Measurements from ENCODE around the gene GNAO1.

The GNAO1 gene

DNA sequence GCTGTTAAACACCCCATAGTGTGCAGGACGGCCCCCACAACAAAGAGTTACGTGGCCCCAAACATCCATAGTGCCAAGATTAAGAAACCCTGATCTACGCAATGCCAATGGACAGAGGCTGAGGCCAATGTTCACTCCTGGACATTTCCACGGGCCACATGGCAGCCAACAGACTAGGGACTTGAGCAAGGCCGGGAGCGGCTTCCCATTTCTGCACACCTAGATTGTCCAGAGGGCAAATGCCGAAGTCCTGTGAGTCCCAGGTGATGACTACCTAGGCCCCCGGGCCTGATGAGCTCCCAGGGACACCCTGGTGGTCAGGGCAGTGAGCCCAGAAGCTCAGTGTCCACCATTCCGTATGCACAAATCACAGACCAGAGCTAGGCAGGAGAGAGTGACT, 138.6 kb downstream of the GNAO1 start:
- no peak for DNase-seq (ENCODE audit: low read depth in 2 of 2, low spot score in 1 of 2)

DNA sequence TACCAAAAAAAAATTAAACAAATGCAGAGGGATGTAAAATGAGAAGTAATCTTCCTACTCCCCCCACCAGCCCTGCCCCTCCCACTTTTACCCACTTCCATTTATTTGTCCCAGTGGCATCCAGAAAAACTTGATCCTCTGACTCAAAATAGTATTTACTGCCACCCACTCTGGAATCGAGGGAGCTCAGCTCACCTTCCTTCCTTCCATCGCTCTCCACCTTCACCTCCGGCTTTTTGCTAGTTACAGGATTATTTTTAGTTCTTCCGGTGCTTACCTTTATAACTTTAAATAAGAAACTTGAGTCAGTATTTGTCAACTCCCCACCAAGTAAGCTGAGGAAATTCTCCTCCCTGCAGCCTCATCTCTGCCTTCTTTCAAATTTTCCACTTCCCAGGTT, 139.2 kb downstream of the GNAO1 start:
- no peak for DNase-seq (ENCODE audit: low read depth in 2 of 2, low spot score in 1 of 2)

DNA sequence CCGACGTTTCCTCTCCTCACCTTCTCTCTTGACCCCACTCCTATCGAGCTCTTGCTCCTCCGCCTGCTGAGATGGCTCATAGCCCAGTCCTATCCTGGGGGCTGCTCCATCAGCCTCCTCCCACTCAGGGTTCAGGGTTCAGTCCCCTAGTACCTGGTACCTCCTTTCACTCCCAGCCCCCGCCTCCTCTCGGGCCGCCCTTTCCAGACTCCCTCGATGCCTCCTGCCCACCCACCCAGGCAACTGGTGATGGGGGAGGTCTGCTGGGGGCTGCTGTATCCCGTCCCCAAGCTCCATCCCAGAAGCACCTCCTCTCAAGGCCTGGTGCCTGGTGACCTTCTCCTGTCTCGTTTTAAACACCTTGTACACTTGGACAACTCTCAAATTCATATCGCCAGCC, 140.1 kb downstream of the GNAO1 start:
- DNase-seq (ENCODE audit: low read depth in 2 of 2, low spot score in 1 of 2): no peak

DNA sequence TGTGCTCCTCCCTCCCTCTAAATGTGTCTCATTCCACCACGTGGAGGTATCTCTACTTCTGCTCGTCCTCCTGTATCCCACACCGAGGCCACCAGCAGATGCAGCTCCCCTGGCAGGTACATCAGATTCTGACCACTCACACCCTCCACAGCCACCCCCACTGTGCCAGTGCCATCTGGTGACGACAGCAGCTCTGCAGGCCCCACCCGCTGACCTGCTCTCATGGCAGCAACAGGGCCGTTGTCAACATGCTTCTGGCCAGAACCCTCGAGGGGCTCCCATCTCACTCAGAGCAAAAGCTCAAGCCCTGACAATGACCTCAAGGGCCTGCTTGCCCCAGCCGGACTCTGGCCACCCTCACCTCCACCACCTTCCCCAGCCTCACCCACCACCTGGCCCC, 140.6 kb downstream of the GNAO1 start:
- no peak for DNase-seq (ENCODE audit: low read depth in 2 of 2, low spot score in 1 of 2)

DNA sequence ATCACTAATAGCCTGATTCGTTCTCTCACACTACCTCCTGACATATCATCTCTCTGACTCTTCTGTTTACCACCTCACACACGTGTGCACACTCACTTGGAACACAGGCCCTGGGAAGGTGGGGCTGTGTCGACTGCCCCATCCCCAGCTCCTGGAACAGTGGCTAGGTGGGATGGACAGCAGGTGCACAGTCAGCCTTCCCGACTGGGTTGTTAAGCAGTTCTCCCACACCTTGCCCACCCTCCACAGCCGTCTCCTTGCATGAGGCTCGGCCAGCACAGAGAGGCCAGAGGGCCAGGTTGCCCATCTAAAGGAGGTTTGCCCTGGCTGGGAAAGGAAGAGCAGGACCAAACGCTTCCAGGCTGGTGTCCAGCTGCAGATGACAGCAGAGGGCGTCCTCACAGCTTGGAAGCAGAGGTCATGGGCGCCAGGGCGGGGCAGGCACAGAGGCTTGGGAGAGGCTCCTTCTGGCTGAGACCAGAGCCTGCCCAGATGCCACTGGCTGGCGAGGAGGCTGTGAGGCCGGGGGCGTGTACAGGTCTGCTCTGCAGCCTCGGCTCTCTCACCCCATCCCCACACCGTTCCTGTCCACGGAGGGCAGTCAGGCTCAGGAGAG, 141.3 kb downstream of the GNAO1 start:
- no peak for DNase-seq (ENCODE audit: low read depth in 2 of 2, low spot score in 1 of 2)

DNA sequence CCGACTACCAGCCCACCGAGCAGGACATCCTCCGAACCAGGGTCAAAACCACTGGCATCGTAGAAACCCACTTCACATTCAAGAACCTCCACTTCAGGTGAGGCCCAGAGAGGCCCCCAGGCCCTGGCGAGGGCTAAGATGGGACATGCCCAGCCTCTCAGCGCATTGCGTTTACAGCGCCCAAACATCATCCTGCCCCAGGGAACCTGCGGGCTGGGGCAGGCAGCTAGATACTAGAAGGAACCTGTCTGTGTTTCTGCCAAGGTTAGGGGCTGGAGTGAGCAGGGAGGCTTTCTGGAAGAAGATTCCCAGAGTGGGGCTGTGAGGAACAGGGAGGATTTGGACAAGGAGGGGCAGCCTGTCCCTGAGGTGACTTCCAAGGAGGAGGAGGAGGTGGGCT, 143.5 kb downstream of the GNAO1 start:
- DNase-seq (ENCODE audit: low read depth in 2 of 2, low spot score in 1 of 2): no peak

DNA sequence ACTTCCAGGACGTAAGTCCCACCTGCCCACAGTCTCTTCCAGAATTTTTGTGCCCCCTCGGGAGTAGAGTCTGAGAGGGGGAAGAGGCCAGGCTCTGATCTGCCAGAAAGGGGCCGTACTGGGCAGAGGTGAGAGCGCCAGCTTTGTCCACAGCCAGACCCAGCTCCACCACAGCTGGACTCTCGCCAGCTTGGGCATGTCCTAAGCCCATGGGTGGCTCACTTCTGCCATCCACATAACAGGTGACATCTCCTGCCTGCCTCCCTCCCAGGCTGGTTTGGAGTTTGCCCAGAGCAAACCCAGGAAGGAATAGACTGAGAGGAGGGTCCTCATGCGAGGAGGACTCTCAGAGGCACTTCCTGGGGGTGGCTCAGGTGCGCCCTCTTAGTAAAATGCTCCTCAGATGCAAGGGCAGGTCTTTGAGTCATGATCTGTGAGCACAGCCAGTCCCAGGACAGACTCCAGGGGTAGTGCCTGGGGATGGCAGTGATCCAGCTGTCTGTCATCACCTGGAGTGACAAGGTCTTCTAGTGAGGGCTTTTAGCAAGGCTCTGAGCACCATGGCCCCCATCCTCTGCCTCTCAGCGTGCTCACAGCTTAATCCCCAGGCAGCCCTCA, 144.9 kb downstream of the GNAO1 start:
- no peak for DNase-seq (ENCODE audit: low read depth in 2 of 2, low spot score in 1 of 2)

DNA sequence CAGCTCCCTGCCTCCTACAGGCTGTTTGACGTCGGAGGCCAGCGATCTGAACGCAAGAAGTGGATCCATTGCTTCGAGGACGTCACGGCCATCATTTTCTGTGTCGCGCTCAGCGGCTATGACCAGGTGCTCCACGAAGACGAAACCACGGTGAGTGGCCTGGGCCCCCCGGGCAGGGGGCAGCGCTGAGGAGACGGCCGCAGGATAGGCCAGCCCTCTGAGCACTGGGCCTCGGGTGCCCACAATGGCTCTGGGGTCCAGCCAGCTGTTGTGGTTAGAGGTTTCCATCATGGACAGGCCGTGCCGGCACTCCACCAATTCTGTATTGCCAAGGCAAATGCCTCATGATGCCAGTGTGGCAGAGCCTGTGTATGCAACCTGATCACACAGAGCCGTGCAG, 145.4 kb downstream of the GNAO1 start:
- no peak for DNase-seq (ENCODE audit: low read depth in 2 of 2, low spot score in 1 of 2)

DNA sequence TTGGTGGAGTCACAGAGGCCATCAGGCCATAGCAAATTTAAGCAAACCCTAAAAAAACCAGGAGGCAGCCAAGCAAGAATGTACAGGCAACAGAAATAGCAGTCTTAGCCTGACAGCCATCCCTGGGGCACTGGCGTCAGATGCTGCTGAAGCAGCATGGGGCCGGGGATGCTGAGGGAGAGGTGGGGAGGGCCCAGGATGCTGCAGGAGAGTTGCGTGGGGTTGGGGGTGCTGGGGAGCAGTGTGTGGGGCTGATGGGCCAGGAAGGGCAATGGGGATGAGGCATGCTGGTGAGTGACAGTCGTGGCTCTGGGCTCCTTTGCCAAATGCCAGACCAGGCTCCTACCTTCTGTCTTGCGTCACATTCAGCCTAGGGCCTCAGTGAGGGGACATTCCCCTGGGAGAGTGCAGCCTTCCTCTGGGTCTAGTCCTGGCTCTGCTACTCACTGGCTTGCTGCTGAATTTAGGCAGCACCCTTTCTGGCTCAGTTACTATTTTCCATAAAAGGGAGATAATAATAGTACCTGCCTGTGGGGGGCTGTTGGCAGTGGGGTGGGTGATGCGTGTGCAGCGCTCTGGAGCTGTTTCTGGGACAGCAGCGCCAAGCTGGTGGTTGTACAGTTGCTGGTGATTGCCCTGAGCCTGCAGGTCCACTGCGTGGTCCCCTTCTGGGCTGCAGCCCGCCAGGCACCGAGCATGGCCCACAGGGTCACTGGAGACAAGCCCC, 146.0 kb downstream of the GNAO1 start:
- no peak for DNase-seq (ENCODE audit: low read depth in 2 of 2, low spot score in 1 of 2)

DNA sequence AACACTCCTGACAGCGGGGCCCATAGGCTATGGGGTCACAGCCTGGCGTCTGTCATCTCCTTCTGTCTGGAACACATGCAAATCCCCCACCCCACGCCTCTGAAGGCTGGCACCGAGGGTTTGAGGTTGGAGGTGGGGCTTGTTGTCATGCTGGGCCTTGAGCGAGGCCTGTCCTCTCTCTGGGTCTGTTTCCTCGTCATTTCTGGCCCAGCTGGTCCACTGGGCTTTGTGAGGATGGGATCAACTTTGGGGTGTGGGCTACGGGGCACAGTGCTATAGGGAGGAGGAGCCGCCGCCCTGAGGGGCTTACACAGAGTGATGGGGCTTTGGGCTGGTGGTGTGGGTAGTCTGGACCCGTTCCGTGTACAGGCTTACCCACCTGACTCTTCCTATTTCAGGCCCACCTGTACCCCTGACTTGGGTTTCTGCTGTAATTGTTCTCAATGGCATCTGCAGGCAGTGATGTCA, 146.6 kb downstream of the GNAO1 start:
- no peak for DNase-seq (ENCODE audit: low read depth in 2 of 2, low spot score in 1 of 2)

DNA sequence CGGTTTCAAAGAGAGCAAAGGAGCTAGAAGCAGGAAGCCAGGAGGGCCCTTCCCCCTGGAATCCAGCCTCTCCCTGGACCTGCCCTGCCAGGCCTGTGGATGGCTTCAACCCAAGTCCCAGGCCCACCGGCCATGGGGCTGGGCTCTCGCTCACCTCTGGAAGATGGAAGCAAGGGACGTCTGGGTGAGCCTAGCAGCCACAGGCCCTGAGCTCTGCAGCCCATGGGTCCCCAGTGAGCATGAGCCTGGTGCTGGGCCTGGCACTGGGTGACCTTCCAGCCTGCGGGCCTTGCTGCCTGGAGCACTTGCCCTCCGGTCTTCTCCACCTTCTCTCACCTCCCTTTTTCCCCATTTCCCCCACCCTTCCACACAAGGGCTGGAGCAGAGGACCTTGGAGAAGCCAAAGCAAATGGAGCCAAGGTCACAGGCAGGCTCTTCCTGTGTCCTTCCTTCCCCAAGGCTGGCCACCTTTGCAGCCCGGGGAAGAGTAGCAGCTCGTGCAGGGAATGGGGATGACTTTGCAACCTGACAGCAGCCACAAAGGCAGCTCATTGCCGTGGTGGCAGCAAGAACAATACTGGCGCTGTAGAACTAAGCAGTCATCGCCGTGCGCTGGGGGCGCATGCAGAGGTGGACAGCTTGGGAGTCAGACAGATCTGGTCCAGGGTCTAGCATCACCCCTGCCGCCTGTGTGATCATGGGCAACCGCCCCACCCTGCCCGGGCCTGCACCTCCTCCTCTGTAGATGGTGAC, 147.5 kb downstream of the GNAO1 start:
- no peak for DNase-seq (ENCODE audit: low read depth in 2 of 2, low spot score in 1 of 2)

DNA sequence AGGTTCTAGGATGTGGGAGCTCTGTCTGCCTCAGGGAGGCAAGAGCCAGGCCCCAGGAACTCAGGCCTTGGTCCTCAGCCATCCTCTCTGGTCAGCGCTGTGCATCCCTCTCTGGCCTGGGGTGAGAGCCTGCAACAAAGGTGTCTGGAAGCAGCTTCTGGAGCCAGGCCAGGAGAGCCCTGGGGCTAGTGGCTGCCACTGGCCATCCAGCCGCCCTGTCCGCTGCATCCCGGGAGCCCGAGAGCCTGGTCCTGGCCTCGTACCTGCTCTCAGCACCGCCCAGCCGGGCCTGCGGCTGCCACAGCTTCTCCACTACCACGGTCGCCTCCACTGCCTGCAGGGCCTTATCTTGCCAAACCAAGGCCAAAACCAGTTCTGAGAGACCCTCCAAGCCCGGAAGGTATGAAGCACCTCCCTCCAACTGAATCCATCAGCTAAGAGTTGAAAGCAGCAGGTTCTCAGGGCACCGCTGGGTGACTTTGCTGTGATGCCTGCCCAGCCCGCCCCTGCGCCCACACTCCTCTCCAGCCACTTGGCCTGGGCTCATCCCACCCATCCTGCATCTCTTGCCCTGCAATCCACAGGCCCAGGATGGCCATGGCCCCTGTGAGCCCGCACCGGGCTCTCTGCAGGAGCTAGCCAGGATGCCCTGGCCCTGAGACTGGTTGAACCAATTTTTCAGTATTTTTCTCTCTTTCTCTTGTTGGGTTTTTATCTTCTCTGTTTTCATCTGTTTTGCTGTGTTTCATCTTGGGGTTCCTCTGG, 148.3 kb downstream of the GNAO1 start:
- no peak for DNase-seq (ENCODE audit: low read depth in 2 of 2, low spot score in 1 of 2)

DNA sequence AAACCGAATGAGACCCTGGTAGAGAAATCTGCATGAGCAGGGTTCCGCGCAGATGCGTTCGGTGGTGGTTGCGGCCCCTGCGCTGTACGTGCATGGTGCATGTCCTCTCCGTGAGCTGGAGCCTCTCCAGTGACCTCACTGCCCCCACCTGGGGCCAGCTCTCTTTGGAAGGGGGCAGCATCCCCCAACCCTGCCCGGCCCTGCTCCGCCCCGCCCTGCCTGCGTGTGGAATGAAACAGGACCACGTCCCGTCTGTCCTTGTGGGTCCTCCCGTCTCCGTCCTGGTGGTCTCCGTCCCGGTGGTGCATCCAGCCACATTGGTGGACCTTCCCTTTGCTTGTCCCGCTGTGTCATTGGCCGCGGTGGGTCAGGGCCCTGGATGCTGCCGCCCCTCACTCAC, 149.1 kb downstream of the GNAO1 start:
- no peak for DNase-seq (ENCODE audit: low read depth in 2 of 2, low spot score in 1 of 2)

DNA sequence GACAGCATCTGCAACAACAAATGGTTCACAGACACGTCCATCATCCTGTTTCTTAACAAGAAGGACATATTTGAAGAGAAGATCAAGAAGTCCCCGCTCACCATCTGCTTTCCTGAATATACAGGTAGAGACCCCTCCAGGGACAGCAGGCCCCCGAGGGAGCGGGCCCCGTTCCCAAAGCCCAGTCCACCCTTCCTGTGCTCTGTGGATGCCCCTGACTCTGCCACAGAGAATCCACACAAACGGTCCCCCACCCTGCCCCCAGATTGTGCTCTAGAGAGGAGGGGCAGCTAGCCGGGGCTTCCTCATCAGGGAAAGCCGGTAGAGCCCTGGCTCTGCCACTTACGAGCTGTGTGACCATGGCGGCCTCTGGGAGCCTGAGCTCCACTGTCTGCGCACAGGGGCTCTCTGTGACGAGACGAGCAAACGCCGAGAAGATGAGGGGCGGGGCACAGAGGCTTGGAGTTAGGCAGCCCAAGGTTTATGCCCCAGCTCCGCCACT, 149.6 kb downstream of the GNAO1 start:
- no peak for DNase-seq (ENCODE audit: low read depth in 2 of 2, low spot score in 1 of 2)

DNA sequence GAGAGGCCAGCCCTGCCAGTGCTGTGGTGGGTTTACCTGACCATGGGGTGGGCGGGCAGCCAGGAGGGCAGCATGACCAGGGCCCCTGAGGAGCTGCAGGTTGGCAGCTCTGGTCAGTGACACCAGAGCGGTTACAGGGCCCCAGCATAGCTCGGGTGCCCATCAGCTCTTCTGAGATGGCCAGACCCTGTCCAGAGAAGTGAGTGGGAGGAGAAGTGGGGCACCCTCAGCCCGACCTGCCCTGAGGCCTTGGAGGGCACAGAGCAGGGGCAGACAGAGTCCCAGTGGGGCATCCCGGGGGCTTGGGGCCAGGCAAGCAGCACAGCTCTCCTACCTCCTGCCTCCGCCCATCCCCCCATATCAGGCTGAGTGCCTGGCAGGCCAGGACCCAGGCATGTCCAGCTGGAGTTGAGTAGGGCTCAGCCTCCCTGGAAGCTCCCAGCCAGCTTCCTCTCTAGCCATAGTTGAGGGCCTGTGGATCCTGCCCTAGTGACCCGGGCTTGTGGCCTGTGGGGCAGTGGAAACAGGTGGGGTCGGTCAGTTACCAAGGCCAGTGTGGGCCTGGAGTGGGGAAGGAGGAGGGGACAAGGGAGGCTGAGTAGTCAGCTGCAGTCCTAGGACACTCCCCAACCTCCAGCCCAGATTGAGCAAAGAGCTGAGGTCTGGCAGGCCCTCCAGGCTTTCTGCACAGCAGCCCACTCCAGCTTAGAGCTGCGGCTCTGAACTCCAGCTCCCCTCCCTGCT, 150.5 kb downstream of the GNAO1 start:
- DNase-seq (ENCODE audit: low read depth in 2 of 2, low spot score in 1 of 2): no peak

DNA sequence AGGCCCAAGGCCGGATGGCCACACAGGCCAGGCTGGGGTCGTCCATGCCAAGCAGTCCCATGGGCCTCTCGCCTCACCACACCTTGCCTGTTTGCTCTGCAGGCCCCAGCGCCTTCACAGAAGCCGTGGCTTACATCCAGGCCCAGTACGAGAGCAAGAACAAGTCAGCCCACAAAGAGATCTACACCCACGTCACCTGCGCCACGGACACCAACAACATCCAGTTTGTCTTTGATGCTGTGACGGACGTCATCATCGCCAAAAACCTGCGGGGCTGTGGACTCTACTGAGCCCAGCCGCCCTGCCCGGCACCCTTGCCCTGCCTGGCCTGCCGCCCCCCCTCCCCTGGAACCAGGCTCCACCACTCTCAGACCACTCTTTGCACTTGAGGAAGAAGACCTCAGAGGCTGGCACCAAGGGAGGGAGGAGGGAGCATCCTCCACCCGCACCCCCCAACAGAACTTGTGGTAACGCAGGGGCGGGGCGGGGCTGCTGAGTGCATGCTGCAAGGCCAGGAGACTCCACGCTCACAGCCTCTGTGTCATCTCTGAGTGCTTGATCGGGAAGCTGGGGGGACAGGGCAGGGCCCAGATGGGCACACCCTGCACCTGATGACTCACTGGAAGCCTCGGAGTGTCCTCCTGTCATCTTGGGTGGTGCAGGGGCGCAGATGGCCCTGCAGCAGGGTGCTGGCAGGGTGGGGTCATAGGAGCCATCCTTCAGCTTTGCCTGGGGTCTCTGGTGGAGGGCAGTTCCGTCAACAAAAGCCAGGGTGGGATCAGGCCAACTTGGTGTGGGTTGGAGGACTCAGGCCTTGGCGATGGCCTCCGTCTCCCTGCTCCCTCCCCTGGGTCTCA, 152.6 kb downstream of the GNAO1 start:
- no peak for DNase-seq (ENCODE audit: low read depth in 2 of 2, low spot score in 1 of 2)

DNA sequence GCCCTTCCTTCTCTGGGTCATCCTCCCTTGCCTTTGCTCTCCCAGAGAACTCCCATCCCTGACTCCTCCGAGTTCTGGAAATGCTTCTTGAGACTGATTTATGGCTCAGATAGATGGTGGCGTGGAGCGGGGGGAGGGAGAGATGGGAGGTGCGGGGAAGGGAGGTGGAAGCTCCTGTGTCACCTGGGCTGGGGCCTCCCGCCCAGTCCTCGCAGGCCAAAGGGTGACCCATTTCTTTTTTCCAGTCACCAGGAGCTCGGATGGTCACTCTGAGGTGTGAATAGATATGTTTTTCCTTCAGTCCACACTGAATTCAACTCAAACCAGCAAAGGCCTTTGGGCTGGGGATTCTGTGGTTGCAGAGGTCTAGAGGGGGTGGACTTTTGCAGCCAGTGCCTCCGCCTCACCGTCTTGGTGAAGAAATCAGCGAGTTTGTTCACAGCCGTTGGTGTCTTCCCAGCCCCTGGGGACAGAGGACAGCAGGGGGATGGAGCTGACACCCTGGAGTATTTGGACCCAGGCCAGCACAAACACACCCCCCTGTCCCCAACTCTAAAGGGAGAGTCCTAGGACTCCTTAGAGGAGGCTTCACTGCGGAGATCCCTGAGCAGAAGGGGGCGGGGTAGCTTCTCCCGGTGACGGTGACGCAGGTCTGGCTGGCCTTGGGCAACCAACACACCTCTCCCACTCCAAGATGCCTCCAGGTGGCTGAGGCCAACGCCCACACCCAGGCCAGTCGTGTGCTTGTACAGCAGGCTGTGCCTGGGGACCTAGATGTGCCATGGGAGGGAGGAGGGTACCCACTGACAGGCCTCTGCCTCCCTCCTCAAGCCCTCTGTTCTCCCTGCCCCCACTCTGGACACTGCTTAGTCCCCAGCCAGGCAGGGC, 153.5 kb downstream of the GNAO1 start:
- DNase-seq (ENCODE audit: low read depth in 2 of 2, low spot score in 1 of 2): no peak

DNA sequence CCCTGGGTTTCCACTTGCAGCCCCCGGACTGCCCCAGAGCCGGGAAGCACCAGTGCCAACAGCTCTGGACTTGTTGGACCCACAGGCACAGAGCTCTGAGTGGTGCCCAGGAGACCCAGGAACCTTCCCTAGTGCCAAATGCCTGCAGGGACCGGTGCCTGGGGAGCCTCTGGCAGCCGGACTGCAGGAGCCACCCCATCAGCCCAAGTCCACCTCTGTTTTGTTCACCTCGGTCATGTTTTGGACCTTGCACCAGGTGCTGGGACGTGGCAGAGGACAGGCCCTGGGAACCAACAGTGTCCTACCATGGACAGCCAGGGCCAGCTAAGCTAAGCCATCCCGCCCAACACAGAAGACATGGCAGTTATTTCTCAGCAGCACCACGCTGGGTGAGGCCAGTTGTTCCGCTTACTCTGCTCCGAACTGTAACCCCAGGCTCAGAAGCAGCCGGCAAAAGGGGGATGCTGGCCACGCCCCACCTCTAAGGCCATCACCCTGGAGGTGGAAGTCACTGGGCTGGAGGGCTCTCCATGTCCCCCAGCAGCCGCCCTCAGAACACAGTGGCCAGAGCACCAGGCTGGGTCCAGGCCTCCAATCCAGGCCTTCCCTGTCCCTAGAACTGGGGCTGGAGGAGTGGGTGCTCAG, 154.2 kb downstream of the GNAO1 start:
- DNase-seq (ENCODE audit: low read depth in 2 of 2, low spot score in 1 of 2): no peak

Data from stimulated activated CD8-positive, alpha-beta memory T cell treated with anti-CD3 and anti-CD28 coated beads, Interleukin-4, amount 100 ng/mL, for 4 hours (primary cell).